ENCODE measurements around the gene SF3A2. TPM values are rescaled to one million over a fixed set of nuclear protein-coding genes. Genes with fewer than 3 reads are reported as not detected.

The SF3A2 gene
- total RNA-seq, 1 donor from 2014 or later = 28.7 TPM

DNA sequence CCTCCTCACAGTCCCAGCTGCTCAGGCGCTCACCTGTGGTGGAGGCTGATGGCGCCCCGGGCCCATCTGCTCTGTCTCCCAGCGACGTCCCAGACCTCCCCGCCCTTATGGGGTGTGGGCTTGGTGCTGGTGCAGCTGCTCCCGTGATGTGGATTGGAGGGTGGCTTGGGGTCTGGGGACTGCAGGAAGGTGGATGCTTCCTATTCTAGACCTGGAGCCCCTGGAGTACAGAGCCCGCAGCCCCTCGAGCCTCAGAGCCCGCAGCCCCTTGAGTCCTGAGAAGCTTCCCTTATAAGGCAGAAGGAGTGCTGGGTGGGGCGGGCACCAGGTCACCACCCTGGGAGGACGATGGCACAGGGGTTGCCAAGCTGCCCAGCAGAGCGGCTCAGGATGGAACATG lies 41.3 kb upstream of the SF3A2 start:
- no peak for DNase-seq
- H3K9me3 ChIP-seq (replicated peaks) = no peaks in the 10 kb centered on the region
- TF ChIP-seq, protein P1, sequence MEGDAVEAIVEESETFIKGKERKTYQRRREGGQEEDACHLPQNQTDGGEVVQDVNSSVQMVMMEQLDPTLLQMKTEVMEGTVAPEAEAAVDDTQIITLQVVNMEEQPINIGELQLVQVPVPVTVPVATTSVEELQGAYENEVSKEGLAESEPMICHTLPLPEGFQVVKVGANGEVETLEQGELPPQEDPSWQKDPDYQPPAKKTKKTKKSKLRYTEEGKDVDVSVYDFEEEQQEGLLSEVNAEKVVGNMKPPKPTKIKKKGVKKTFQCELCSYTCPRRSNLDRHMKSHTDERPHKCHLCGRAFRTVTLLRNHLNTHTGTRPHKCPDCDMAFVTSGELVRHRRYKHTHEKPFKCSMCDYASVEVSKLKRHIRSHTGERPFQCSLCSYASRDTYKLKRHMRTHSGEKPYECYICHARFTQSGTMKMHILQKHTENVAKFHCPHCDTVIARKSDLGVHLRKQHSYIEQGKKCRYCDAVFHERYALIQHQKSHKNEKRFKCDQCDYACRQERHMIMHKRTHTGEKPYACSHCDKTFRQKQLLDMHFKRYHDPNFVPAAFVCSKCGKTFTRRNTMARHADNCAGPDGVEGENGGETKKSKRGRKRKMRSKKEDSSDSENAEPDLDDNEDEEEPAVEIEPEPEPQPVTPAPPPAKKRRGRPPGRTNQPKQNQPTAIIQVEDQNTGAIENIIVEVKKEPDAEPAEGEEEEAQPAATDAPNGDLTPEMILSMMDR (IDR thresholded peaks at IDR 0.05; ENCODE audit: borderline replicate concordance) = no peak
- no peak overlapping the region for H3K27ac ChIP-seq (replicated peaks)
- H3K36me3 ChIP-seq = peaks cover 69% of the 10 kb centered on the region
- H3K27me3 ChIP-seq (ENCODE audit: low read depth) = no peaks in the 10 kb centered on the region
- no peak overlapping the region for H3K4me3 ChIP-seq
- intact Hi-C loops (cut with micrococcal nuclease) = no loop called here
- no peaks in the 10 kb centered on the region for H3K4me1 ChIP-seq

DNA sequence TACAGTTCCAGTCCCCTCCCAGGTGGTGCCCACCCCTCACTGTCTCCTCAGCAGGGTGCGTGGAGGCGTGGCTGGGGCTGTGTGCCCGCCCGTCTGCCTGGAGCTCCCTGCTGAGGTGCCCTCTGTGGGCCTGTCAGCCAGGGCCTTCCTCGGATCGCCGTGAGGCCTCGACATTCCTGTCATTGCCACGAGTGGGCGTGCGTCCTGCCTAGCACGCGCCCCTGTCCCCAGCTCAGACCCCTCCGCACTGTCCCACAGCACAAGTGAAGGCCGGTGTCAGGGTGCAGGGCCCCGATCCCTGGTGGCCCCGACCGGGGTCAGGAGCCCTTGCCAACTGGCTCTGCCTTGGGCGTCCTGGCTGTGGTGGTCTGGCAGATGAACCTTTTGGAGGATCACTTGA lies 40.7 kb upstream of the SF3A2 start:
- H3K9me3 ChIP-seq (replicated peaks) = no peaks in the 10 kb centered on the region
- H3K36me3 ChIP-seq = peaks cover 70% of the 10 kb centered on the region
- H3K4me1 ChIP-seq = no peaks in the 10 kb centered on the region
- H3K4me3 ChIP-seq = no peak overlapping the region
- TF ChIP-seq, protein P1 (IDR thresholded peaks at IDR 0.05; ENCODE audit: borderline replicate concordance) = no peak
- intact Hi-C loops (cut with micrococcal nuclease) = no loop called here
- DNase-seq = no peak
- H3K27ac ChIP-seq (replicated peaks) = no peak overlapping the region
- H3K27me3 ChIP-seq (ENCODE audit: low read depth) = no peaks in the 10 kb centered on the region

DNA sequence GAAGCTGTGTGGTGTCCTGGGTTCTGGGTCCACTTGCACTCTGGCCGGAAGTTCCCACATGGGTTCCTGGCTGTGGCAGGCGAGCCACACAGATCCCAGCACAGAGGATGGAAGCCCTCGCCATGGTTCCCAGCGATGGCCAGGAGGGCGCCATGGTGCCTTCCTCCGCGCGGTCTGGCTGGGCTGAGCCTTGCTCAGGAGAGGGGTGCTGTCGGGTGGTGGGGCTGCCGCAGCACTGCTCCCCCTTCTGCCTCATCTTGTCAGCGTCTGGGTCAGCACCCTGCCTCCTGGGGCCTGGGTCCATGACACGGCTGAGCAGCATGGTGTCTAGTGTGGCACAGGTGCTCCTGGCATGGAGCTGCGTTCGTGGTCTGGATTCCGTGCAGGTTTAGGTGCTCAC lies 39.4 kb upstream of the SF3A2 start:
- no peak overlapping the region for H3K27ac ChIP-seq (replicated peaks)
- H3K4me3 ChIP-seq = no peak overlapping the region
- TF ChIP-seq, protein P1 (IDR thresholded peaks at IDR 0.05; ENCODE audit: borderline replicate concordance) = no peak
- no peaks in the 10 kb centered on the region for H3K4me1 ChIP-seq
- no peaks in the 10 kb centered on the region for H3K9me3 ChIP-seq (replicated peaks)
- no peak for DNase-seq
- H3K36me3 ChIP-seq = peaks cover 56% of the 10 kb centered on the region
- H3K27me3 ChIP-seq (ENCODE audit: low read depth) = no peaks in the 10 kb centered on the region
- intact Hi-C loops (cut with micrococcal nuclease) = no loop called here

DNA sequence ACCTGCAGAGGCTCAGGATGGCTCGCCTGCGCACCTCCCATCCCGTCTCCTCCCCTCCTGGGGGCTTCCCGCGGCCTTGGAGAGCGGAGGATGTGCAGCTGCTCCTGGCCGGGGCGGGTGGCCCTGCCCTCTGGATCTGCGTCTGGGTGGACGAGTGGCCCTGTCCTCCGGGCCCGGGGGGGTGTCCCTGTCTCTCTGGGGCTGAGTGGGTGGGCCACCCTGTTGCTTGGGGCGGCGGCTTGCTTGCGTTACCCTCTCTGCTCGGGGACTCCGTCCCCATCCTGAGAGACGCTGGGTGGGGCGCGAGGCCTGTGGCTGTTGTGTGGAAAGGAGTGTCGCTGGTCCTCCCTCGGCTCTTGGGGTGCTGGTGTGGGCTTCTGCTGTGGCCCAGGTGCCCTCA lies 38.3 kb upstream of the SF3A2 start:
- H3K4me3 ChIP-seq = no peak overlapping the region
- DNase-seq = no peak
- TF ChIP-seq, protein P1 (IDR thresholded peaks at IDR 0.05; ENCODE audit: borderline replicate concordance) = no peak
- intact Hi-C loops (cut with micrococcal nuclease) = no loop called here
- H3K4me1 ChIP-seq = no peaks in the 10 kb centered on the region
- no peak overlapping the region for H3K27ac ChIP-seq (replicated peaks)
- no peaks in the 10 kb centered on the region for H3K9me3 ChIP-seq (replicated peaks)
- H3K27me3 ChIP-seq (ENCODE audit: low read depth) = no peaks in the 10 kb centered on the region
- peaks cover 49% of the 10 kb centered on the region for H3K36me3 ChIP-seq

DNA sequence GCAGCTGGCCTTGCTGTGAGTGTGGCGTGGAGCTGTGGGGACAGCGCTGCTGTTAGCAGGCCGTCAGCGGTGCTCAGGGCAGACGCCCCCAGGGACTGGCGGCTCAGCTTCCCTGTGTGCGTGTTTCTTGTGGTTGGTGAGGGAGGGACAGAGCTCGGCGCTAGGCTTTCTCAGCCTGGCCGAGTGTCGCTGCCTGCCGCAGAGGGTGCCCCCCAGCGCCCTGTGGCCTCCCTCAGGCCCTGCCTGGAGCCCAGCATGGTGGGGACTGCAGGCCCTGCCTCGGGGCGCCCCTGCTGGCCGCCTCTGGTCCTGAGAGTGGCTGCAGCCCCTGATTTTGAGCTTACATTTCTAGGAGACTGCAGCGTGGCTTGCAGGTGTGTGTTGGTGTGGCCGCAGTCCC lies 37.4 kb upstream of the SF3A2 start:
- no peak overlapping the region for H3K27ac ChIP-seq (replicated peaks)
- TF ChIP-seq, protein P1 (IDR thresholded peaks at IDR 0.05; ENCODE audit: borderline replicate concordance) = peak; percentile 49
- no peak overlapping the region for H3K4me3 ChIP-seq
- DNase-seq = no peak
- intact Hi-C loops (cut with micrococcal nuclease) = no loop called here
- H3K27me3 ChIP-seq (ENCODE audit: low read depth) = no peaks in the 10 kb centered on the region
- no peaks in the 10 kb centered on the region for H3K9me3 ChIP-seq (replicated peaks)
- peaks cover 45% of the 10 kb centered on the region for H3K36me3 ChIP-seq
- no peaks in the 10 kb centered on the region for H3K4me1 ChIP-seq

Data from left ventricle myocardium inferior (tissue), 1 donor.